HepG2 (cell line): Measurements from ENCODE around the gene INF2. TPM values are rescaled to one million over a fixed set of nuclear protein-coding genes. Genes with fewer than 3 reads are reported as not detected.

Experiments used
- ISX ChIP-seq: sonication (generic); formaldehyde crosslinking; conservative IDR thresholded peaks from 2 replicates; pipeline ENCODE4 v1.5.0; 2020; ENCODE audit warnings: missing genetic modification reagents
- MAFK ChIP-seq, 2 experiments: IDR thresholded peaks in 1 of 2; conservative IDR thresholded peaks in 1 of 2; 2 replicates each; pipeline ENCODE4 v1.6.1; 2011; ENCODE audit warnings: improper control_type of control experiment in 2 of 2, low read length in 2 of 2
- ZC3H13 ChIP-seq: sonication (generic); formaldehyde crosslinking; IDR thresholded peaks from 2 replicates; pipeline ENCODE4 v1.8.1; 2023; ENCODE audit warnings: mild to moderate bottlenecking, missing genetic modification reagents, moderate library complexity
- ZNF484 ChIP-seq: sonication (generic); formaldehyde crosslinking; IDR thresholded peaks from 2 replicates; pipeline ENCODE4 v1.5.1; 2020; ENCODE audit warnings: mild to moderate bottlenecking, low read depth, missing genetic modification reagents, borderline replicate concordance
- ZNF556 ChIP-seq: sonication (generic); formaldehyde crosslinking; IDR thresholded peaks from 2 replicates; pipeline ENCODE4 v1.4.0; 2020; ENCODE audit warnings: mild to moderate bottlenecking, missing genetic modification reagents, borderline replicate concordance
- ZNF75D ChIP-seq: sonication (generic); formaldehyde crosslinking; IDR thresholded peaks from 2 replicates; pipeline ENCODE4 v1.8.1; 2023; ENCODE audit warnings: missing genetic modification reagents, mild to moderate bottlenecking, borderline replicate concordance
- ZNF879 ChIP-seq: sonication (generic); formaldehyde crosslinking; IDR thresholded peaks from 2 replicates; pipeline ENCODE4 v1.8.1; 2023; ENCODE audit warnings: missing genetic modification reagents
- ZSCAN25 ChIP-seq: sonication (generic); formaldehyde crosslinking; IDR thresholded peaks from 2 replicates; pipeline ENCODE4 v1.8.0; 2022; ENCODE audit warnings: mild to moderate bottlenecking, missing genetic modification reagents
- polyA plus RNA-seq, 8 experiments: library from polyadenylated mRNA; depleted of rRNA in 3 of 8; stranded (reverse) in 7 of 8; unstranded in 1 of 8; fragments of >200 nt; fragmentation: Illumina TruSeq in 4 of 8; extraction: Trizol in 4 of 8; gene quantifications; 2 replicates each; pipeline versions ENCODE4 v1.2.1 to v1.2.3, GENCODE V29; 2011 to 2016; ENCODE audit warnings: low read depth in 4 of 8, missing spikeins in 1 of 8, mixed read lengths in 1 of 8; ENCODE audit not compliant: insufficient read depth in 1 of 8
- total RNA-seq, 5 experiments: library from RNA; depleted of rRNA; stranded (reverse); fragments of >200 nt; fragmentation: Illumina TruSeq; extraction: Trizol; gene quantifications; 2 replicates each; pipeline ENCODE4 v1.2.3, GENCODE V29; 2016; ENCODE audit warnings: low read depth in 1 of 5
- TF ChIP-seq, protein P1 (sequence below): sonication (generic); formaldehyde crosslinking; IDR thresholded peaks from 2 replicates; pipeline ENCODE4 v1.8.0; 2022; ENCODE audit warnings: mild to moderate bottlenecking, missing genetic modification reagents, borderline replicate concordance
- TF ChIP-seq, protein P2 (sequence below): IDR thresholded peaks from 2 replicates; pipeline ENCODE4 v1.6.1; 2016; ENCODE audit warnings: missing genetic modification reagents, missing compliant biosample characterization
- TF ChIP-seq, protein P3 (sequence below): sonication (generic); formaldehyde crosslinking; IDR thresholded peaks from 2 replicates; pipeline ENCODE4 v1.4.0; 2020; ENCODE audit warnings: mild to moderate bottlenecking, missing genetic modification reagents
- TF ChIP-seq, protein P4 (sequence below): sonication (generic); formaldehyde crosslinking; IDR thresholded peaks from 2 replicates; pipeline ENCODE4 v1.9.0; 2021; ENCODE audit warnings: missing genetic modification reagents, mild to moderate bottlenecking, borderline replicate concordance
- TF ChIP-seq, protein P5 (sequence below): IDR thresholded peaks from 2 replicates; pipeline ENCODE4 v1.6.1; 2016; ENCODE audit warnings: low read depth
- TF ChIP-seq, protein P6 (sequence below): IDR thresholded peaks from 2 replicates; pipeline ENCODE4 v1.6.1; 2016; ENCODE audit warnings: mild to moderate bottlenecking, missing biosample characterization, missing genetic modification reagents

The INF2 gene
- total and polyA plus RNA-seq, 2 of the 13 experiments (the other 11 are each of a cell fraction or from before 2014, with no cell fraction given): 16.4 to 26.4 TPM

DNA sequence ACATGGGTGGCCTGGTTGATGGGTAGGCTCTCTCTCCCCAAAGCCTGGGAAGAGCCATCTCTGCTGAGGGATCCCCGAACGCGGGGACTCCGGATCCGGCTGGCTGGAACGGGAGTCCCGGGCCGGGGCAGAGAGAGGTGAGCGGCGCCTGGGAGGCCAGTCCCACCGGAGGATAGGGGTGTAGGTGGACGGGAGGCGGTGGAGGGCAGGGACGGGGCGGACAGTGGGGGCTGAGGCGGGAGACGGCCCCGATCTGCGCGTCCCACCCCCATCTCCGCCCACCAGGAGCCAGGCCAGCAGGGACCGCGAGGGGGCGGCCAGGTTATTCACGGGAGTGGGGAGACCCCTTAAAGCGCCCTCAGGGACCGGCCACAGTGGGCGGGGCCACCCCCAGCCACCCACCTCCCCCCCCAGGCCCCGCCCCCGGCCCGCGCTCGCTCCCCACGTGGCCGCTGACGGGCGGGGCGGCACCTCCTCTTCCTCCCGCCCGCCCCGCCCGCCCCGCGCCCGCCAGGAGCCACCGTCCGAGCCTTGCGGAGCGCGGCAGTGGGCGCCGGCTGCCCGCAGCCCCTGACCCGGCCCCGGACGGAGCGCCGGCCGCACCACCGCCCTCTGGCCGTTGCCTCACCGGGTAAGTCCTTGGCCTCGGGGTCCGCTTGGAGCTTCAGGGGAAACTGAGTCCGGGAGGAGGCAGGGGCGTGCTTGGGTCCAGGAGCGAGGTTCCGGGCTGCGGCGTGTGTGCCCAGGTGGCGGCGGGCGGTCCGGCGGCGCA lies at the start of gene INF2 (continued):
- TF ChIP-seq, protein P1, sequence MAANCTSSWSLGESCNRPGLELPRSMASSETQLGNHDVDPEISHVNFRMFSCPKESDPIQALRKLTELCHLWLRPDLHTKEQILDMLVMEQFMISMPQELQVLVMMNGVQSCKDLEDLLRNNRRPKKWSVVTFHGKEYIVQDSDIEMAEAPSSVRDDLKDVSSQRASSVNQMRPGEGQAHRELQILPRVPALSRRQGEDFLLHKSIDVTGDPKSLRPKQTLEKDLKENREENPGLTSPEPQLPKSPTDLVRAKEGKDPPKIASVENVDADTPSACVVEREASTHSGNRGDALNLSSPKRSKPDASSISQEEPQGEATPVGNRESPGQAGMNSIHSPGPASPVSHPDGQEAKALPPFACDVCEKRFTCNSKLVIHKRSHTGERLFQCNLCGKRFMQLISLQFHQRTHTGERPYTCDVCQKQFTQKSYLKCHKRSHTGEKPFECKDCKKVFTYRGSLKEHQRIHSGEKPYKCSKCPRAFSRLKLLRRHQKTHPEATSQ (CRISPR knock-in tag): no peak
- no peak for TF ChIP-seq ISX (CRISPR knock-in tag)
- peak; percentile 24; the same call in 1 of the 2 replicates for TF ChIP-seq ZSCAN25 (CRISPR knock-in tag)
- TF ChIP-seq, protein P2, sequence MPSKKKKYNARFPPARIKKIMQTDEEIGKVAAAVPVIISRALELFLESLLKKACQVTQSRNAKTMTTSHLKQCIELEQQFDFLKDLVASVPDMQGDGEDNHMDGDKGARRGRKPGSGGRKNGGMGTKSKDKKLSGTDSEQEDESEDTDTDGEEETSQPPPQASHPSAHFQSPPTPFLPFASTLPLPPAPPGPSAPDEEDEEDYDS (CRISPR knock-in tag): no peak
- TF ChIP-seq, protein P3, sequence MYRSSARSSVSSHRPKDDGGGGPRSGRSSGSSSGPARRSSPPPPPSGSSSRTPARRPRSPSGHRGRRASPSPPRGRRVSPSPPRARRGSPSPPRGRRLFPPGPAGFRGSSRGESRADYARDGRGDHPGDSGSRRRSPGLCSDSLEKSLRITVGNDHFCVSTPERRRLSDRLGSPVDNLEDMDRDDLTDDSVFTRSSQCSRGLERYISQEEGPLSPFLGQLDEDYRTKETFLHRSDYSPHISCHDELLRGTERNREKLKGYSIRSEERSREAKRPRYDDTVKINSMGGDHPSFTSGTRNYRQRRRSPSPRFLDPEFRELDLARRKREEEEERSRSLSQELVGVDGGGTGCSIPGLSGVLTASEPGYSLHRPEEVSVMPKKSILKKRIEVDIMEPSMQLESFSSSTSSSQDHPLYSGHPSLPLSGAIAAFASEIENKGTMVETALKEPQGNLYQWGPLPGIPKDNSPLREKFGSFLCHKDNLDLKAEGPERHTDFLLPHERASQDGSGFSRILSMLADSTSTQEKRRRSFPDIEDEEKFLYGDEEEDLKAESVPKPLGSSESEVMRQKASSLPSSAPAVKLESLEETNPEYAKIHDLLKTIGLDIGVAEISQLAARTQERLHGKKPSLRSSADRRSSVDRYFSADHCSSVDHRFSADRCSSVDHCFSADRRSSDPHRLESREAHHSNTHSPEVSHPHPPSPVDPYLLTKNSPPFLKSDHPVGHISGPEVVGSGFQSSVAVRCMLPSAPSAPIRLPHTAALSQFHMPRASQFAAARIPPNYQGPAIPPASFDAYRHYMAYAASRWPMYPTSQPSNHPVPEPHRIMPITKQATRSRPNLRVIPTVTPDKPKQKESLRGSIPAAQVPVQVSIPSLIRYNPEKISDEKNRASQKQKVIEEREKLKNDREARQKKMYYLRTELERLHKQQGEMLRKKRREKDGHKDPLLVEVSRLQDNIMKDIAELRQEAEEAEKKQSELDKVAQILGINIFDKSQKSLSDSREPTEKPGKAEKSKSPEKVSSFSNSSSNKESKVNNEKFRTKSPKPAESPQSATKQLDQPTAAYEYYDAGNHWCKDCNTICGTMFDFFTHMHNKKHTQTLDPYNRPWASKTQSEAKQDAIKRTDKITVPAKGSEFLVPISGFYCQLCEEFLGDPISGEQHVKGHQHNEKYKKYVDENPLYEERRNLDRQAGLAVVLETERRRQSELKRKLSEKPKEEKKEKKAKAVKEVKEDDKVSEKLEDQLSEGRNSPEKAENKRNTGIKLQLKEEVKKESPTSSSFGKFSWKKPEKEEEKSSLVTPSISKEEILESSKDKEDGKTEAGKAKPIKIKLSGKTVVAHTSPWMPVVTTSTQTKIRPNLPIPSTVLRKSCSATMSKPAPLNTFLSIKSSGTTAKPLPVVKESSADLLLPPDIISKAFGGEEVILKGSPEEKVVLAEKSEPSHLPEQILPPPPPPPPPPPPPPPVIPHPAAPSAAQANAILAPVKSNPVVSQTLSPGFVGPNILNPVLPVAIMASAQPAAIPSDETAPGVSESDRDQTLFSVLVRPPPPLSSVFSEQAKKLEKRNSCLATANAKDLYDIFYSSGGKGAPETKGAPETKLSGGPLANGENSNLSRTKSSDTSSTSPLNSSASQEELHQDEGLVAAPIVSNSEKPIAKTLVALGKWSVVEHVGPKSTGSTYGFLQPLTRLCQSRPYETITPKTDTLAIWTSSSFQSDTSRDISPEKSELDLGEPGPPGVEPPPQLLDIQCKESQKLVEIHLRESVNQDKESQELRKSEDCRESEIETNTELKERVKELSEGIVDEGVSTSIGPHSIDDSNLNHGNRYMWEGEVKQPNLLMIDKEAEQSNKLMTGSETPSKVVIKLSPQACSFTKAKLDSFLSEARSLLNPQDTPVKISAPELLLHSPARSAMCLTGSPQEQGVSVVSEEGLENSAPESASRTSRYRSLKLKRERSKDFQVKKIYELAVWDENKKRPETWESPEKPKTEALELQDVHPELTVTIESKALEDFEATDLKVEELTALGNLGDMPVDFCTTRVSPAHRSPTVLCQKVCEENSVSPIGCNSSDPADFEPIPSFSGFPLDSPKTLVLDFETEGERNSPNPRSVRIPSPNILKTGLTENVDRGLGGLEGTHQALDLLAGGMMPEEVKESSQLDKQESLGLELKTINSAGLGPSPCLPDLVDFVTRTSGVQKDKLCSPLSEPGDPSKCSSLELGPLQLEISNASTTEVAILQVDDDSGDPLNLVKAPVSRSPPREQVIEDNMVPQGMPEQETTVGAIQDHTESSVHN (CRISPR knock-in tag): no peak
- no peak for TF ChIP-seq ZNF879
- TF ChIP-seq ZNF556 (CRISPR knock-in tag): no peak
- TF ChIP-seq ZNF75D (CRISPR knock-in tag): no peak
- no peak for TF ChIP-seq ZNF484 (CRISPR knock-in tag)
- TF ChIP-seq MAFK (conservative IDR thresholded peaks at IDR 0.05 in 1 of 2, IDR thresholded peaks at IDR 0.05 in 1 of 2; ENCODE audit: low read length in 2 of 2): no peak
- TF ChIP-seq, protein P4, sequence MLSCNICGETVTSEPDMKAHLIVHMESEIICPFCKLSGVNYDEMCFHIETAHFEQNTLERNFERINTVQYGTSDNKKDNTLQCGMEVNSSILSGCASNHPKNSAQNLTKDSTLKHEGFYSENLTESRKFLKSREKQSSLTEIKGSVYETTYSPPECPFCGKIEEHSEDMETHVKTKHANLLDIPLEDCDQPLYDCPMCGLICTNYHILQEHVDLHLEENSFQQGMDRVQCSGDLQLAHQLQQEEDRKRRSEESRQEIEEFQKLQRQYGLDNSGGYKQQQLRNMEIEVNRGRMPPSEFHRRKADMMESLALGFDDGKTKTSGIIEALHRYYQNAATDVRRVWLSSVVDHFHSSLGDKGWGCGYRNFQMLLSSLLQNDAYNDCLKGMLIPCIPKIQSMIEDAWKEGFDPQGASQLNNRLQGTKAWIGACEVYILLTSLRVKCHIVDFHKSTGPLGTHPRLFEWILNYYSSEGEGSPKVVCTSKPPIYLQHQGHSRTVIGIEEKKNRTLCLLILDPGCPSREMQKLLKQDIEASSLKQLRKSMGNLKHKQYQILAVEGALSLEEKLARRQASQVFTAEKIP (CRISPR knock-in tag): no peak
- TF ChIP-seq, protein P5, sequence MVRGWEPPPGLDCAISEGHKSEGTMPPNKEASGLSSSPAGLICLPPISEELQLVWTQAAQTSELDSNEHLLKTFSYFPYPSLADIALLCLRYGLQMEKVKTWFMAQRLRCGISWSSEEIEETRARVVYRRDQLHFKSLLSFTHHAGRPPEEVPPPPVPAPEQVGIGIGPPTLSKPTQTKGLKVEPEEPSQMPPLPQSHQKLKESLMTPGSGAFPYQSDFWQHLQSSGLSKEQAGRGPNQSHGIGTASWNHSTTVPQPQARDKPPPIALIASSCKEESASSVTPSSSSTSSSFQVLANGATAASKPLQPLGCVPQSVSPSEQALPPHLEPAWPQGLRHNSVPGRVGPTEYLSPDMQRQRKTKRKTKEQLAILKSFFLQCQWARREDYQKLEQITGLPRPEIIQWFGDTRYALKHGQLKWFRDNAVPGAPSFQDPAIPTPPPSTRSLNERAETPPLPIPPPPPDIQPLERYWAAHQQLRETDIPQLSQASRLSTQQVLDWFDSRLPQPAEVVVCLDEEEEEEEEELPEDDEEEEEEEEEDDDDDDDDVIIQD (CRISPR knock-in tag): no peak
- TF ChIP-seq, protein P6, sequence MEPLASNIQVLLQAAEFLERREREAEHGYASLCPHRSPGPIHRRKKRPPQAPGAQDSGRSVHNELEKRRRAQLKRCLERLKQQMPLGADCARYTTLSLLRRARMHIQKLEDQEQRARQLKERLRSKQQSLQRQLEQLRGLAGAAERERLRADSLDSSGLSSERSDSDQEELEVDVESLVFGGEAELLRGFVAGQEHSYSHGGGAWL (CRISPR knock-in tag): no peak
- TF ChIP-seq ZC3H13 (CRISPR knock-in tag): no peak
